Lower leg skin (tissue), 4 donors: ENCODE results near the gene LRRC63. TPM values are rescaled to one million over a fixed set of nuclear protein-coding genes. Genes with fewer than 3 reads are reported as not detected.

Experiments used
- DNase-seq, 2 donors: peaks; one replicate each; pipeline ENCODE4 v3.0.0-alpha.2; 2019; ENCODE audit warnings: low spot score in 2 of 2
- H3K4me3 ChIP-seq: fragments of 200-600 bp; sonication (generic); 2 replicates; pipeline ENCODE4 v1.5.1; 2017; ENCODE audit warnings: mild to moderate bottlenecking, low read depth; ENCODE audit not compliant: poor library complexity, severe bottlenecking
- CTCF ChIP-seq, 3 donors: fragments of 450-650 bp; IDR thresholded peaks; one replicate each; pipeline ENCODE4 v1.5.1; 2016; ENCODE audit warnings: antibody characterized with exemption in 3 of 3, mild to moderate bottlenecking in 3 of 3, moderate library complexity in 2 of 3
- POLR2A ChIP-seq, 2 donors: fragments of 450-650 bp; IDR thresholded peaks; one replicate each; pipeline ENCODE4 v1.6.1; 2016 to 2017; ENCODE audit warnings: antibody characterized with exemption in 2 of 2, mild to moderate bottlenecking in 1 of 2, moderate library complexity in 1 of 2
- WGBS, 2 donors: methylation state at CpG; one replicate each; pipeline ENCODE4 v1.1.5; 2018; 5-methylcytosine and 5-hydroxymethylcytosine counted together
- intact Hi-C: fragments of 100-400 bp; cut with DNase I; formaldehyde crosslinking; loops from one replicate; pipeline ENCODE4 v1.15.0; 2023; ENCODE audit warnings: low total_unique reads
- total RNA-seq, 4 donors: library from RNA; depleted of rRNA; stranded (reverse); fragments of >200 nt; gene quantifications; one replicate each; pipeline ENCODE4 v1.1.0, GENCODE V29; 2016

LRRC63 gene
- total RNA-seq, 4 donors from 2014 or later: not detected

- H3K4me3 ChIP-seq: no peak overlapping the region
- no peak for TF ChIP-seq POLR2A (IDR thresholded peaks at IDR 0.05)
- no peak for DNase-seq
- WGBS, 2 donors: 91 to 95% methylated on average over 3 of the region's 3 CpGs
- intact Hi-C loops: no loop called here
These were observed 20.6 kb downstream of the LRRC63 start for GRCh38 chr13:46232281-46232680.

GRCh38 chr13:46235286-46235685 lies 23.6 kb downstream of the LRRC63 start:
- DNase-seq: no peak
- TF ChIP-seq CTCF (IDR thresholded peaks at IDR 0.05) (no peak), POLR2A (IDR thresholded peaks at IDR 0.05) (no peak)
- intact Hi-C loops: no loop called here
- no peak overlapping the region for H3K4me3 ChIP-seq
- 90 to 96% methylated on average over 1 of the region's 1 CpG for WGBS, 2 donors

- intact Hi-C loops: no loop called here
- no peak for TF ChIP-seq CTCF (IDR thresholded peaks at IDR 0.05)
- TF ChIP-seq POLR2A (IDR thresholded peaks at IDR 0.05): no peak
- 94 to 100% methylated on average over 1 of the region's 1 CpG for WGBS, 2 donors
These were observed 53.6 kb downstream of the LRRC63 start for GRCh38 chr13:46265292-46265691.

GRCh38 chr13:46267166-46267565 lies 55.4 kb downstream of the LRRC63 start:
- no peak for DNase-seq
- WGBS, 2 donors: 88 to 89% methylated on average over 2 of the region's 2 CpGs
- H3K4me3 ChIP-seq: no peak overlapping the region
- TF ChIP-seq POLR2A (IDR thresholded peaks at IDR 0.05) (no peak), CTCF (IDR thresholded peaks at IDR 0.05) (no peak)
- intact Hi-C loops: no loop called here

More at GRCh38 chr13:46265292-46265691, 53.6 kb downstream of the LRRC63 start:
- H3K4me3 ChIP-seq: no peak overlapping the region
- no peak for DNase-seq

GRCh38 chr13:46270416-46270815 lies 58.7 kb downstream of the LRRC63 start:
- H3K4me3 ChIP-seq: no peak overlapping the region
- TF ChIP-seq CTCF (IDR thresholded peaks at IDR 0.05): no peak
- TF ChIP-seq POLR2A (IDR thresholded peaks at IDR 0.05): no peak
- WGBS, 2 donors: 83 to 87% methylated on average over 6 of the region's 6 CpGs
- intact Hi-C loops: no loop called here
- DNase-seq: no peak

GRCh38 chr13:46274094-46274698 lies 62.5 kb downstream of the LRRC63 start:
- TF ChIP-seq POLR2A (IDR thresholded peaks at IDR 0.05): no peak

GRCh38 chr13:46278474-46278873 lies 66.7 kb downstream of the LRRC63 start:
- 47 to 50% methylated on average over 4 of the region's 4 CpGs for WGBS, 2 donors
- no peak for DNase-seq
- intact Hi-C loops: no loop called here
- H3K4me3 ChIP-seq: no peak overlapping the region
- no peak for TF ChIP-seq POLR2A (IDR thresholded peaks at IDR 0.05)
- TF ChIP-seq CTCF (IDR thresholded peaks at IDR 0.05): no peak

More at GRCh38 chr13:46274094-46274698, 62.5 kb downstream of the LRRC63 start:
- 79 to 82% methylated on average over 3 of the region's 3 CpGs for WGBS, 2 donors
- intact Hi-C loops: no loop called here
- H3K4me3 ChIP-seq: no peak overlapping the region
- no peak for DNase-seq
